BE2C (cell line): ENCODE results near the gene TAF4.

ENCODE experiments used
- DNase-seq: peaks from one replicate; pipeline ENCODE4 v3.0.0-alpha.2; 2020
- H3K27me3 ChIP-seq: fragments of 250-450 bp; sonication (Bioruptor Pico); 2 replicates; pipeline ENCODE4 v1.5.1; 2020; ENCODE audit warnings: mild to moderate bottlenecking
- H3K36me3 ChIP-seq: fragments of 250-450 bp; sonication (Bioruptor Pico); 2 replicates; pipeline ENCODE4 v1.5.1; 2020; ENCODE audit warnings: mild to moderate bottlenecking
- H3K4me1 ChIP-seq: fragments of 250-450 bp; sonication (Bioruptor Pico); 2 replicates; pipeline ENCODE4 v1.5.1; 2020
- H3K4me3 ChIP-seq: 2 replicates; pipeline ENCODE4 v1.5.1; 2011; ENCODE audit warnings: low read depth, low read length
- H3K9me3 ChIP-seq: fragments of 250-450 bp; sonication (Bioruptor Pico); 2 replicates; pipeline ENCODE4 v1.5.1; 2020
- TF ChIP-seq, protein P1 (sequence below): IDR thresholded peaks from 2 replicates; pipeline ENCODE4 v1.5.1; 2012; ENCODE audit warnings: mild to moderate bottlenecking, low read depth, low read length

Gene TAF4

DNA sequence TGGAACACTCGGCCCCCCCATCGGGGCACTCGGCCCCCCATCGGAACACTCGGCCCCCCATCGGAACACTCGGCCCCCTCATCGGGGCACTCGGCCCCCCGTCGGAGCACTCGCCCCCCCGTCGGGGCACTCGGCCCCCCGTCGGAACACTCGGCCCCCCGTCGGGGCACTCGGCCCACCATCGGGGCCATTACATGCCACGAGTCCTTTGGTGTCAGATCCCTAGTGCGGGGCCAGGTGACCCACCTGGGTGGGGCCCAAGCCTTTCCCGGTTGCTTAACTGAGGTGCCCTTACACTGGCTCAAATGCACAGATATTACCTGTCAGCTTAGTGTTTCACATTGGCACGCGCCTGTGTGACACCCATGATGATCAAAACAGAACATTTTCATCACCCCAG, 95.9 kb downstream of the TAF4 start:
- Histone ChIP-seq H3K4me1 (no peaks in the 10 kb centered on the region), H3K9me3 (no peaks in the 10 kb centered on the region), H3K36me3 (peaks cover 23% of the 10 kb centered on the region), H3K4me3 (no peak overlapping the region), H3K27me3 (no peaks in the 10 kb centered on the region)
- TF ChIP-seq, protein P1, sequence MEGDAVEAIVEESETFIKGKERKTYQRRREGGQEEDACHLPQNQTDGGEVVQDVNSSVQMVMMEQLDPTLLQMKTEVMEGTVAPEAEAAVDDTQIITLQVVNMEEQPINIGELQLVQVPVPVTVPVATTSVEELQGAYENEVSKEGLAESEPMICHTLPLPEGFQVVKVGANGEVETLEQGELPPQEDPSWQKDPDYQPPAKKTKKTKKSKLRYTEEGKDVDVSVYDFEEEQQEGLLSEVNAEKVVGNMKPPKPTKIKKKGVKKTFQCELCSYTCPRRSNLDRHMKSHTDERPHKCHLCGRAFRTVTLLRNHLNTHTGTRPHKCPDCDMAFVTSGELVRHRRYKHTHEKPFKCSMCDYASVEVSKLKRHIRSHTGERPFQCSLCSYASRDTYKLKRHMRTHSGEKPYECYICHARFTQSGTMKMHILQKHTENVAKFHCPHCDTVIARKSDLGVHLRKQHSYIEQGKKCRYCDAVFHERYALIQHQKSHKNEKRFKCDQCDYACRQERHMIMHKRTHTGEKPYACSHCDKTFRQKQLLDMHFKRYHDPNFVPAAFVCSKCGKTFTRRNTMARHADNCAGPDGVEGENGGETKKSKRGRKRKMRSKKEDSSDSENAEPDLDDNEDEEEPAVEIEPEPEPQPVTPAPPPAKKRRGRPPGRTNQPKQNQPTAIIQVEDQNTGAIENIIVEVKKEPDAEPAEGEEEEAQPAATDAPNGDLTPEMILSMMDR: no peak
- no peak for DNase-seq

DNA sequence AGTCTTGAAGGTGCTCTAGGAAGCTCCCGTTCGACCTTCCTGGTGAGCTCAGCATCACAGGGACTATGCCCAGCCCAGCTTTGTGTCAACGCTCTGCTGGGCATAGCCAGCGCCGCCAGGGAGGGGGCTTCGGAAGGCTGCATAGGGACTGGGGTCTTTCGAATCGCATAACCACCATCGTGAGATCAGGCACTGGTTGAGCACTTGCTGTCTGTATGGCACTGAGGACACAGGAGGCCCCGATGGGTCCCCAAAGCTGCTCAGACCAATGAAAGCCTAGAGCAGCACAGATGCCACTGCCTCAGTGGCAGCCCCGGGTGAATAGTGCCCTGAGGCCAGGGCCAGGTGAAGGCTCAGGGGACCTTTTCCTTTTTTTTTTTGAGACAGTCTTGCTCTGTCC, 96.7 kb downstream of the TAF4 start:
- no peak for DNase-seq
- Histone ChIP-seq H3K9me3 (no peaks in the 10 kb centered on the region), H3K36me3 (peaks cover 16% of the 10 kb centered on the region), H3K4me3 (no peak overlapping the region), H3K27me3 (no peaks in the 10 kb centered on the region), H3K4me1 (no peaks in the 10 kb centered on the region)
- TF ChIP-seq, protein P1: no peak

DNA sequence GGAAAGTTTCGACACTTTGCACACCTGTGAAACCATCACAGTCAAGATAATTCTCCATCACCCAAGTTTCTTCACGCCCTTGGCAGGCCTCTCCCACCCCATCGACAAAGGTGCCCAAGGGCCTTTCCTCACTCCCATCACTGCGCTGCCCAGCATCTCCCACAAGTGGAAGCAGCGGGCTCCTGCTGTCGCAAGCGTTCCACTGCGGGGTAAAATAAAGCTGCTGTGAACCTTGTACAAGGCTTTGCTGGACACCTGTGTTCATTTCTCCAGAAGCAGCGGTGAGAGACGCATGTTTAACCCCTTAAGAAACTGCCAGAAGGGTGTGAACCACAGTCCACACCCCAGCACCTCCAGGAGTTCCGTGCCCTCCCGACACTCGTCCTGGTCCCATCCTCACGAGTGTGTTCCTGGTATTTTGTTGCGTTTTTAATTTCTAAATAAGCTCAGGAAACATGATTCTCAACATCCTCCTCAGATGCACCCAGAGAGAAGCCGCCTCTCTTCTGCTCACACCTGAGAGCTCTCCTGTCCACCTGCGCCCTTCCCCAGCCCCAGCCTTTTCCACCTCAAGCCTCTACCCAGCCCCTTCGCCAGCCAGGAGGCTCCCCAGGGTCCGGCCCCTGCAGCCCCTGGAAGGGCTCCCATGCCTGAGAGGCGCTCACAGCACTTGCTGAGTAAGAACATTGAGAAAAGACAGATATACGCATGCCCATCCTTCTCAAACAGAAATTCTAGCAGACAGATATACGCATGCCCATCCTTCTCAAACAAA, 97.5 kb downstream of the TAF4 start:
- Histone ChIP-seq H3K4me1 (no peaks in the 10 kb centered on the region), H3K36me3 (peaks cover 12% of the 10 kb centered on the region), H3K4me3 (no peak overlapping the region), H3K27me3 (no peaks in the 10 kb centered on the region), H3K9me3 (no peaks in the 10 kb centered on the region)
- no peak for DNase-seq
- TF ChIP-seq, protein P1: no peak

DNA sequence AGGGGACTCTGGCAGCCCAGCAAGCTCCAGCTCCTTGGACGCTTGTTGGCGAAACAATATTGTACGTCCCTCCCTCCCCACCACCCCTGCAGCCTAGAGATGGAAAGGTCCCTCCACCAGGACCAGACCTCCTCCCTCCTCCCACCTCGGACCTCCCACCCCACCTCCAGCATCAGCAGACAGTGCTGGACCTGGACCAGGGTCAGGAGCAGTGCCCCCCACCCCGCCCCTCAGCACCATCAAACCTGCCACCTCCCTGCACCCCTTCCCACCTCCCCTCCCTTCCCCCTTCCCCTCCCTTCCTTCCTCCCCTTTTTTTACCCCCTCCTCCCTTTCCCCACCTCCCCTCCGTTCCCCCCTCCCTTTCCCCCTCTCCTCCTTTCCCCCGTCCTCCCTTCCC, 98.4 kb downstream of the TAF4 start:
- Histone ChIP-seq H3K4me1 (no peaks in the 10 kb centered on the region), H3K4me3 (no peak overlapping the region), H3K9me3 (no peaks in the 10 kb centered on the region), H3K36me3 (peaks cover 2% of the 10 kb centered on the region), H3K27me3 (no peaks in the 10 kb centered on the region)
- DNase-seq: no peak
- TF ChIP-seq, protein P1: no peak

DNA sequence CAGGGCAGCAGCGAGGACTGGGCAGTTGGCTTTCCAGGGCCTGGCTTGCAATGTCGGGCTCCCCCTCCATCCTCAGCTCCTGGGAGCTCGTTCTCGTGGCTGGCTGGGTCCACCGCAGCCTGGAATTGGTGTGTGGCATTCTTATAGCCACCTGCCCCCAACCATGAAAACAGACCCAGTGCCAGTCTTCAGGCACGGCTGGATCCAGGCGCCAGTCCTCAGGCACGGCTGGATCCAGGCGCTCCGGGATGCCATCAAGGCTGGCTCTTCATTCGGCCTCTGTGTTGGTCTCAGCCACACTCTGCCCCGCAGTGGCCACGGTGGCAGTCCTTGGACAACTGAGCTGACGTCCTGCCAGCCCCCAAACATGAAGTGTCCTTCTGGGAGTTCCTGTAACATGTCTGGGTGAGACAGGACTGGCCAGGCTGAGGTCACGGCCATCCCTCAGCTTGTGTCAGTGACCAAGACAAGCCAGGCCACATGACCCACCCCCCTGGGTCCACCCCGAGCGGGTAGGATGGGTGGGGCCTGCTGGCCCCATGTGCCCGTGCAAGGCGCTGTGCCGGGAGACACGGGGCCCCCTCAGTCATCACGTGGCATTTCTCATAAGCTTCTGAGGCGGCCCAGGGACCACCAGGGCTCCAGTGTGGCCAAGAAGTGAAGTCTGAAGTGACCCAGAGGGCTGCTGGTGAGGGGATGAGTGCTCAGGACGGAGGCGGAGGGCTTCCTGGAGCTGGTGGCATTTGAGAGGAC, 99.0 kb downstream of the TAF4 start:
- TF ChIP-seq, protein P1: no peak
- H3K4me3 ChIP-seq: no peak overlapping the region
- no peaks in the 10 kb centered on the region for H3K4me1 ChIP-seq
- no peaks in the 10 kb centered on the region for H3K27me3 ChIP-seq
- no peaks in the 10 kb centered on the region for H3K36me3 ChIP-seq
- no peaks in the 10 kb centered on the region for H3K9me3 ChIP-seq
- no peak for DNase-seq
